NCI-H1930 (cell line): Measurements from ENCODE around the gene ERMP1.

ENCODE experiments used
- DNase-seq, 2 experiments: peaks; one replicate each; lab custom pipeline; 2025; lab: John Stamatoyannopoulos, UW

ERMP1 gene

GRCh38 chr9:5854063-5854790 is 21.3 kb upstream of the ERMP1 start:
- no peak for DNase-seq

- DNase-seq = no peak
Measured at GRCh38 chr9:5853617-5854016, 20.7 kb upstream of the ERMP1 start.

- DNase-seq = no peak
Measured at GRCh38 chr9:5852987-5853386, 20.1 kb upstream of the ERMP1 start.

DNA sequence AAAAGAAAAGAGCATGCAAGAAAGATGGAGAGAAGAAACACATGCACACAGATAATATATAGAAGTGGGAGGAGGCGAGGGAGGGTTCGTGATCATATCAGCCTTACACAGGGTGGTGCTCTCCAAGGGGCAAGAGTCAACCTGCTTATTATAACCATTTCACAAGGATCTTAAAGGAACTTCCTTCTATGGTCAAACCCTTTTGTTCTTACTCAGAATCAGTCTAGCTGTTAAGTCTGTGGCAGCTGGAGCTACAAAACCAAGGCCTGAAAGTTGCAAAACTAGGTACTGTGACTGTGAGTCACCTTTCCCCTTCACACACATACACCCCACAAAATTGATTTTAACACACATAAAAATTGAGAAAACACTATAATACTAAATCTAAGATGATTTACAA is 18.5 kb upstream of the ERMP1 start:
- no peak for DNase-seq

GRCh38 chr9:5850724-5851122 is 17.8 kb upstream of the ERMP1 start:
- no peak for DNase-seq

DNA sequence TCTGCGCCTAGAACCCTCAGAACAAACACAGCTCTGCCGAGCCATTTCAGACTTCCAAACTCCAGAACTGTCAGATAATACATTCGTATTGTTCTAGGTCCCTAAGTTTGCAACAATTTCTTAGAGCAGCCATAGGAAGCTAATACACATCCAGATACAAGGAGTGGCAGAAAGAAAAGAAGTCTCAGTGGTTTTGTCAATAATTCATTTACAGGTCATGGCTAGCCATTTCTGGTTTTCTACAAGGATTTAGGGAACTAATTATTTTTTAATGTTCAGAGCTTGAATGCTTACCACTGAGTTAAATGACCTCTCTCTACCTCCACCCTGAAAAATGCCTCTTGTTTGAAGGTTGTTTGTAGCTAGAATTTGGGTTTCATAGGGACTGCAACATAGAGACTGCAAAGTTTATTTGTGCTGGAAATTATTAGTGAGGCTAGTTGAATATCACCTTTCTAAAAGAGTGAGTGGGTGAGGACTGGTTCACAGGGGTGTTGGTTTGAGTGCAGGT is 15.5 kb upstream of the ERMP1 start:
- no peak for DNase-seq

DNA sequence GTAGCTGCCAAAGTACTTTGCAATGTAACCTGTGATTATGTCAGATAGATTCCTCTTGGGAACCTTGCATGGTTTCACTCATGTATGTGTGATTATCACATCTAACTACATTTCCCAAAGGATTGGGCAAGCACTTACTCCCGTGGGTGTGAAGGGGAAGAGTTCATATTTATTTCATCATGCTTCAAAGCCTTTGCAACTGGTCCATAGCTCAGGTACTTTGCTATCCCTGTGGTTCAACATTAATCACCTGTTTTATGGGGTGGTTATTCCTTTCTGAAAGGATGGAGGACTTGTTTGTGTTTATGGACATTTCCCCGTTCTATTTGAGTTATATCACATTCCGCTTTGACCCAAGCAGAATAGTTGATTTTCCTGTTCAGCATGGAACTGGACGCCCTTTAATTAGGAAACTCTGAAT is 13.6 kb upstream of the ERMP1 start:
- DNase-seq = no peak

DNA sequence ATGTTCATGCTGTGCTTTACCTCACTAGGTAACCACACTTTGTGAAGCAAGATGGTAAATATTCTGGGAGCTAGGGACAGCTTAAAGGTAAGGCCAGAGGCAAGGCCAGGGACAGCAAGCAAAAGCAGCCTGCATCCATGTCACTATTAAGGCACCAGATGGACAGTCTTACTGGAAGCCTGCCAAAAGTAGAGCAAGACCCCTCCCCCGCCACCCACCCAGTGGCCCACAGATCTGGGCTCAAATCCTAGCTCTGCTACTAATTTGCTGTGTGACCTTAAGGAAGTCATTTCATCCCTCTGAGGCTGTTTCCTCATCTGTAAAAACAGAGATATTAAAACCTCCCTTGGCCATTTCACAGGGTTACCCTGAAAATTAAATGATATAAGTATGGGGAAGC is 13.2 kb upstream of the ERMP1 start:
- DNase-seq = no peak

GRCh38 chr9:5845157-5845531 is 12.2 kb upstream of the ERMP1 start:
- no peak for DNase-seq

DNA sequence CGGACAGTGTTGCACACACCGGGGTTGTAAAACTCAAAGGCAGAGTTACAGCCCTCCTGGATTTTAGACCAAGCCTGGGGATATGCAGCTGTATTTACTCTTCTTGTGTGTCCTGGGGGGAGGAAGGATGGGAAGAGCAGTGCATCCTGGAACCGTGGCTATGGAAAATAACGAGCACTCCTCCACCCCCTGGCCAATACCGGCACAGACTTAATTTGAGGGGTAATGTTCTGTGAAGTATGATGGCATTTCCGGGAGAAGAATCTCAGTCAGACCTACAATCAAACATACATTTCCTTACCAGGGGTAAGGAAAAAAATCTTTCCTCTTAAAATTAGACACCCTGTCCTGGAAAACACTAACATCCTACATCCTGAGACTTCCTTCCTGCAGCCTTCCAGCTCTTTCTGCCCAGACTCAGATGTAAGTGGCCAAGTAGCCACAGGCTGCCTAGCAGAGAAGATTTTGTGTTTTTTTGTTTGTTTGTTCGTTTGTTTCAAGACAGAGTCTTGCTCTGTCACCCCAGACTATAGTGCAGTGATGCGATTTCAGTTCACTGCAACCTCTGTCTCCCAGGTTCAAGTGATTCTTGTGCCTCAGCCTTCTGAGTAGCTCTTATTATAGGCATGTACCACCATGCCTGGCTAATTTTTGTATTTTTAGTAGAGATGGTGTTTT is 11.0 kb upstream of the ERMP1 start:
- peak in 1 of 2 experiments; percentile 18 for DNase-seq

DNA sequence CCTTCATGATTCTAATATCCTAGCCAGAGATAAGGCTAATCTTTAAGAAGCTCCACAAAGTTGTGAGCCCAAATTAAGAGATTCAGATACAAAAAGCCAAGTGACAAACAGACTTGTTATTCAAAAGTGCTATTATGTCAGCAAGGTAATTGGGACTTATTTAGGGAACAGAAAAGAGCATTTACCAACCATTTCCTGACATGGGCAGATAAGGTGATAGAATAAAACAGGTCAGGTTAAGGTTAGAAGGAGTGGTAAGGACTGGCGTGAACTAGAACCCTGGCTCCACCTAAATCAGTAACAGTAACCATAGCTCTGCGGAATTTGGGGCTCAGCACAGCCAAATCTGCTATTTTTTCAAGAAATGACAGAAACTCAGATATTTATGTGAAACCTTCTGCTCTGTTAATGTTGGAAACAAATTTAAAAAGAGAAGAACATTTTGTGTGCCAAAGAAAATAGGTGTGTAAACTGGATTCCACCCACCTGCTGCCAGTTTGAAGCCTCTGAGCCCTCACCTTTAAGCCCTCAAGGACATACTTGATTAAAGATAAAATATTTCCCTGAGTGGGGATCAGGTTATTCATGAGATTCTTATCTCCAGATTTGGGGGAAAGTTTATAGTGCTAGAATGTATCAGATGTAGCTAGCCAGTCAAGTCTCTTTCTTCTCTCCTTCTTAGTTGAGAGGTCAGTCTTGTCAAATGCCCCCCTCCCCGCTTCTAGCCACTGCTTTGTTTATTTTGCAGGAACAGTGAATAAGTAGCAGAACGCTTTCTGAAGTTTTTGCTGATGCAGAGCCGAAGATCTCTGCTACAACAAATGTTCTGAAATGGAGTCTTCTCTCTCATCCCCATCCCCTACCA is 10.2 kb upstream of the ERMP1 start:
- DNase-seq = no peak

DNA sequence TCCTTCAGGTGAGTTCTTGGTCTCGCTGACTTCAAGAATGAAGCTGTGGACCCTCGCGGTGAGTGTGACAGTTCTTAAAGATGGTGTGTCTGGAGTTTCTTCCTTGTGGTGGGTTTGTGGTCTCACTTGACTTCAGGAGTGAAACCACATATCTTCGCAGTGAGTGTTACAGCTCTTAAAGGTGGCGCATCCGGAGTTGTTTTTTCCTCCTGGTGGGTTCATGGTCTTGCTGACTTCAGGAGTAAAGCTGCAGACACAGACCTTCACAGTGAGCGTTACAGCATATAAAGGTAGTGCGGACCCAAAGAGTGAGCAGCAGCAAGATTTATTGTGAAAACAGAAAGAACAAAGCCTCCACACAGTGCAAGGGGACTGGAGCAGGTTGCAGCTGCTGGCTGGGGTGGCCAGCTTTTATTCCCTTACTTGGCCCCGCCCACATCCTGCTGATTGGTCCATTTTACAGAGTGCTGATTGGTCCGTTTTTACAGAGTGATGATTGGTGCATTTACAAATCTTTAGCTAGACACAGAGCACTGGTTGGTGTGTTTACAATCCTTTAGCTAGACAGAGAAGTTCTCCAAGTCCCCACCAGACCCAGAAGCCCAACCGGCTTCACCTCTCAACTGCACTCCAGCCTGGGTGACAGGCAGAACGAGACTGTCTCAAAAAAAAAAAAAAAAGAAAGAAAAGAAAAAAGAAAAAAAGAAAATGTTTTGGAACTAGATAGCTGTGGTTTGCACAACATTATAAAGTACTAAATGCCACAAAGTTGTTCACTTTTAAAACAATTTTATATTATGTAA is 9.1 kb upstream of the ERMP1 start:
- DNase-seq = no peak

DNA sequence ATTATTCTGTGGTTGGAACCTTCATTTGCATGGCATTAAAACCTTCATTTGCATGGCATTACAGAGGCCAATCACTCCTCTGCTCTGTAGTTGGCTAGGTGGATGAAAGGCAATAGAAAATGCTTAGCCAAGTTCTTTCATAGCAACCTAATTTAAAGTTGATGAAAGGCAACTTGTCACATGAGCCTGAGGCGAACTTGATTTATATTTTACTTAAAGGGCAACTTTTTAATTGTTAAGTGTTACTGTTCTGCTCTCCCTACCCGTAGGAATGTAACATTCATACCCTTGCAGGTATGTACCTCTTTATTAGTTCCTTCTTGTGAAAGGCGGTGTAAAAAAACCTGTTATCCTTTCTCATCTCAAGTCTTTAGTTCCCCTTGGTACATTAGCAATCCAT is 7.9 kb upstream of the ERMP1 start:
- no peak for DNase-seq

GRCh38 chr9:5839572-5839902 is 6.6 kb upstream of the ERMP1 start:
- no peak for DNase-seq

DNA sequence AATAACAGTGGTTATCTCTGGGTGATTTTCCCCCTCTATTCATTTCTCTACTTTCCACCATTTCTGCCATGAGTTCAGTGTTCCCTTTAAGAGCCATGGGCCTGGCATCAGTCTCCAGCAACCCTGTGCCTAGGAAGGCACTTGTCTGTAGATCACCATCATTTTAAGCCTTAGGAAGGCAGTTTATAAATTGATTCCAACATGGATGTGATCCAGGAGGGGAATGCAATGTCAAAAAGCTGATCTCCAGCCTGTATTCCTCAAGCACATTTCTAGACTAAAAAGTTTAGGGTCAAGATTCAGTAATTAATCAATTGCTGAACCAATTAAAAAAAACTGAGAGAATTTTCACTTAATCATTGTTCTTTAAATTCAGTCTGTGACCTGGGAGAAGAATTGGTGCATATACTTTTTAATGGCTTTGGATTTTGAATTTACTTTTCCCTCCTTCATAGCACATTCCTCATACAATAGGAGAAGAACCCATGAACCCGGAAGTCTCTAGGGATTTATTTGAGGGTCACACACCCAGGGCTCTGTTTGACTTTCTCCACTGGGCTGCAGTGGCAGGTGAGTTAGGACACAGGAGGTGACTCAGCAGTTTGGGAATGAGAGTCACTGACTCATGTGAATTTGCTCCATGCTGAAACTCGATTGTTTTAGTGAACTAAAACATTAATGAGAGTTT is 6.1 kb upstream of the ERMP1 start:
- DNase-seq = no peak

DNA sequence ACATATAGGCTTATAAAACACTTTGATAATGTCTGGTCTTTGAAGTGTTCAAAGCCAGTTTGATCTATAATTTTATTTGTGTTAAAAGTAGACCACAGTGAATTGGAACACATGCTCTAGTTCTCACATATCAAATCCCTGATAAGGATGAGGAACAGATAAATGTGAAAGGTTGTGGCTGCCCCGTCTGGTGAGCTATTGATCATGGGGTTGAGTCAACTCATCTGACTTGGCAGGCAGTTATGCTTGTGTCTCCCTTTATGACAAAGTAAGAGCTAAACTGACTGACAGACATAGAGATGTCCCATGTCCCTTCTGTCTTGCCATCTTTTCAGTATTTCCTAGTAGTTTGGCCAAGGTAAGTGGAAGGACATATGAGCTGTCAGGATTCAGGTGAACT is 2.9 kb upstream of the ERMP1 start:
- no peak for DNase-seq

GRCh38 chr9:5834214-5834613 is 1.3 kb upstream of the ERMP1 start:
- DNase-seq = no peak

GRCh38 chr9:5832071-5832537 is 813 bp downstream of the ERMP1 start:
- DNase-seq = no peak

DNA sequence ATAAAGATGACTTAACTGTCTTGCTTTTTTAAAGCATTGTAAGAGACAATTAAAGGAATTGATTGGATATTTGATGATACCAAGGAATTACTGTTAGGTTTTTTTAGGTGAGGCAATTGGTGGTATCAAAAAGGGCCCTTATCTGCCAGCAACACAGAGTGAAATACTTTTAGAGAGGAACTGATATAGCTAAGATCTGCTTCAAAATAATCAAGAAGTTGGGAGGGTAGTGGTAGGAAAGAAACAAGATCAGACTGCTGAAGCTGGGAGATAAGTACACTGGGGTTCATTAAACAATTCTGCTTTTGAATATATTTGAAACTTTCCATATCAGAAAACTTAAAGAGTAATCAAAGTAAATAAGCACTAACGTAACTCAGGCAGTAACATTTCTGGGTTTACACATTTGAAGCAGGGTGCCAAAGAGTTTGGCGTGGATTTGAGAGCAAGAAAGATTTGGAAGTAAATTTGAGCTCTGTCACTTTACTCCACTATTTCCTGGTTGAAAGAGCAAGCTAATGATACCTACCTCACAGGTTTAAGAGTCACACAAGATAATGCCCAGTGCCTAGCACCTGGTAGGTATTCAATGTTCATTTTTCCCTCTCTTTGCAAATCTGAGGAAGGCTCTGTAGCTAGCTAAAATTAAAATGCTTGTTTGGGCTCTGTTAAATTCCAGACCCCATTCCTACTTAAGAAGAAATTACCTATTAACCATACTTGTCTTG is 6.9 kb downstream of the ERMP1 start:
- DNase-seq = no peak

- DNase-seq = no peak
Measured at GRCh38 chr9:5825223-5825622, 7.7 kb downstream of the ERMP1 start.

- no peak for DNase-seq
Measured at GRCh38 chr9:5820425-5820824, 12.5 kb downstream of the ERMP1 start.
